Prostate gland (tissue), 2 donors: ENCODE data around the gene GRAMD4. TPM values are rescaled to one million over a fixed set of nuclear protein-coding genes. Genes with fewer than 3 reads are reported as not detected.

Experiments
- DNase-seq: peaks from one replicate; pipeline ENCODE4 v3.0.0-alpha.2; 2019; ENCODE audit warnings: low spot score
- H3K27ac ChIP-seq, 2 donors: fragments of 200-600 bp; sonication (generic); 2 replicates each; pipeline ENCODE4 v1.5.1; 2017 to 2019
- H3K27me3 ChIP-seq: fragments of 200-600 bp; sonication (generic); replicated peaks from 2 replicates; pipeline ENCODE4 v1.5.1; 2019; ENCODE audit not compliant: insufficient read depth
- H3K36me3 ChIP-seq, 2 donors: fragments of 200-600 bp; sonication (generic); 1 replicate in 1 of 2; 2 replicates in 1 of 2; pipeline versions ENCODE4 v1.5.1 to v1.8.1; 2017 to 2019
- H3K4me1 ChIP-seq: fragments of 200-600 bp; sonication (generic); replicated peaks from 2 replicates; pipeline ENCODE4 v1.5.1; 2019
- H3K4me3 ChIP-seq, 2 donors: fragments of 200-600 bp; sonication (generic); 2 replicates each; pipeline ENCODE4 v1.5.1; 2017 to 2019
- H3K9me3 ChIP-seq: fragments of 200-600 bp; sonication (generic); 2 replicates; pipeline ENCODE4 v1.5.1; 2017
- CTCF ChIP-seq, 4 experiments: fragments of 200-600 bp in 2 of 4; fragments of 450-650 bp in 2 of 4; sonication (generic) in 2 of 4; IDR thresholded peaks; 1 replicate in 3 of 4; 2 replicates in 1 of 4; pipeline ENCODE4 v1.5.1; 2016 to 2019; ENCODE audit warnings: antibody characterized with exemption in 4 of 4, mild to moderate bottlenecking in 2 of 4, moderate library complexity in 2 of 4
- POLR2A ChIP-seq: fragments of 450-650 bp; IDR thresholded peaks from one replicate; pipeline ENCODE4 v1.6.1; 2016; ENCODE audit warnings: antibody characterized with exemption, mild to moderate bottlenecking
- POLR2AphosphoS5 ChIP-seq: sonication (generic); formaldehyde crosslinking; IDR thresholded peaks from one replicate; pipeline ENCODE4 v1.6.1; 2017; ENCODE audit warnings: antibody characterized with exemption
- WGBS: methylation state at CpG from one replicate; pipeline ENCODE4 v1.1.5; 2018; 5-methylcytosine and 5-hydroxymethylcytosine counted together
- intact Hi-C: fragments of 100-400 bp; cut with DNase I; formaldehyde crosslinking; loops from one replicate; pipeline ENCODE4 v1.14.2; 2022
- total RNA-seq, 2 donors: library from RNA; depleted of rRNA; stranded (reverse); fragments of >200 nt; gene quantifications; one replicate each; pipeline ENCODE4 v1.1.0, GENCODE V29; 2016

The GRAMD4 gene
- total RNA-seq, 2 donors from 2014 or later = 12.1 to 20.2 TPM

GRCh38 chr22:46695346-46696228 lies 75.4 kb downstream of the GRAMD4 start:
- no peak for DNase-seq
- intact Hi-C loops = no loop called here
- H3K27ac ChIP-seq = no peak overlapping the region
- peaks cover 3 to 11% of the 10 kb centered on the region in 2 donors for H3K36me3 ChIP-seq
- no peaks in the 10 kb centered on the region for H3K27me3 ChIP-seq
- WGBS = 77% methylated on average over 25 of the region's 25 CpGs
- no peak overlapping the region for H3K4me3 ChIP-seq
- no peaks in the 10 kb centered on the region for H3K9me3 ChIP-seq
- H3K4me1 ChIP-seq = no peaks in the 10 kb centered on the region
- no peak for TF ChIP-seq POLR2A
- TF ChIP-seq POLR2AphosphoS5 = no peak
- TF ChIP-seq CTCF (IDR thresholded peaks at IDR 0.05) = no peak

GRCh38 chr22:46696229-46696518 lies 76.0 kb downstream of the GRAMD4 start:
- Histone ChIP-seq H3K27me3 (no peaks in the 10 kb centered on the region), H3K27ac (no peak overlapping the region), H3K4me1 (no peaks in the 10 kb centered on the region), H3K4me3 (no peak overlapping the region), H3K9me3 (no peaks in the 10 kb centered on the region), H3K36me3 (peaks cover 3 to 13% of the 10 kb centered on the region in 2 donors)
- intact Hi-C loops = no loop called here
- DNase-seq = no peak
- TF ChIP-seq CTCF (IDR thresholded peaks at IDR 0.05) (no peak), POLR2AphosphoS5 (no peak), POLR2A (no peak)
- 63% methylated on average over 11 of the region's 11 CpGs for WGBS

GRCh38 chr22:46696614-46697013 lies 76.4 kb downstream of the GRAMD4 start:
- Histone ChIP-seq H3K4me1 (no peaks in the 10 kb centered on the region), H3K27me3 (no peaks in the 10 kb centered on the region), H3K4me3 (no peak overlapping the region), H3K36me3 (peaks cover 3 to 15% of the 10 kb centered on the region in 2 donors), H3K9me3 (no peaks in the 10 kb centered on the region), H3K27ac (no peak overlapping the region)
- whole genome bisulfite sequencing = 72% methylated on average over 10 of the region's 10 CpGs
- intact Hi-C loops = no loop called here
- no peak for DNase-seq
- no peak for TF ChIP-seq CTCF (IDR thresholded peaks at IDR 0.05)
- no peak for TF ChIP-seq POLR2A
- TF ChIP-seq POLR2AphosphoS5 = no peak

GRCh38 chr22:46697811-46698515 lies 77.8 kb downstream of the GRAMD4 start:
- Histone ChIP-seq H3K9me3 (no peaks in the 10 kb centered on the region), H3K36me3 (peaks cover 3 to 15% of the 10 kb centered on the region in 2 donors), H3K4me1 (no peaks in the 10 kb centered on the region), H3K27me3 (no peaks in the 10 kb centered on the region), H3K4me3 (no peak overlapping the region), H3K27ac (no peak overlapping the region)
- intact Hi-C loops = no loop called here
- no peak for DNase-seq
- WGBS = 96% methylated on average over 24 of the region's 24 CpGs
- TF ChIP-seq CTCF (IDR thresholded peaks at IDR 0.05) (no peak), POLR2AphosphoS5 (no peak), POLR2A (no peak)
